HEK293T (cell line): ENCODE results near the gene HAO2.

Experiments used
- CTCF ChIA-PET: fragments of 350-600 bp; formaldehyde crosslinking; extraction: SDS; loops from one replicate; lab custom pipeline; 2021; ENCODE audit warnings: antibody characterized with exemption, inconsistent platforms; lab: Yijun Ruan, JAX
- POLR2A ChIA-PET: fragments of 350-600 bp; formaldehyde crosslinking; extraction: SDS; loops from one replicate; lab custom pipeline; 2020; ENCODE audit warnings: antibody characterized with exemption, inconsistent platforms; lab: Yijun Ruan, JAX
- DNase-seq: peaks from one replicate; pipeline ENCODE4 v3.0.0; 2012; ENCODE audit warnings: mixed read lengths; ENCODE audit errors: extremely low spot score
- ARNT ChIP-seq: fragments of 450-650 bp; IDR thresholded peaks from 2 replicates; pipeline ENCODE4 v1.6.1; 2017; ENCODE audit warnings: mild to moderate bottlenecking
- BHLHE40 ChIP-seq: fragments of 450-650 bp; IDR thresholded peaks from 2 replicates; pipeline ENCODE4 v1.6.1; 2016; ENCODE audit warnings: mild to moderate bottlenecking, moderate library complexity, borderline replicate concordance
- CTBP1 ChIP-seq: fragments of 450-650 bp; IDR thresholded peaks from 2 replicates; pipeline ENCODE4 v1.6.1; 2016; ENCODE audit warnings: borderline replicate concordance
- ELF4 ChIP-seq: fragments of 450-650 bp; IDR thresholded peaks from 2 replicates; pipeline ENCODE4 v1.6.1; 2017; ENCODE audit warnings: antibody characterized with exemption
- FOXA1 ChIP-seq: fragments of 450-650 bp; IDR thresholded peaks from 2 replicates; pipeline ENCODE4 v1.6.1; 2016; ENCODE audit warnings: mild to moderate bottlenecking
- FOXK2 ChIP-seq: fragments of 450-650 bp; IDR thresholded peaks from 2 replicates; pipeline ENCODE4 v1.6.1; 2016; ENCODE audit warnings: mild to moderate bottlenecking
- FOXM1 ChIP-seq: fragments of 450-650 bp; IDR thresholded peaks from 2 replicates; pipeline ENCODE4 v1.6.1; 2017; ENCODE audit warnings: mild to moderate bottlenecking, borderline replicate concordance
- HDGF ChIP-seq: fragments of 450-650 bp; IDR thresholded peaks from 2 replicates; pipeline ENCODE4 v1.6.1; 2017; ENCODE audit warnings: antibody characterized with exemption, borderline replicate concordance
- L3MBTL2 ChIP-seq: fragments of 450-650 bp; conservative IDR thresholded peaks from 2 replicates; pipeline ENCODE4 v1.6.1; 2016; ENCODE audit warnings: mild to moderate bottlenecking
- LEF1 ChIP-seq: fragments of 450-650 bp; IDR thresholded peaks from 2 replicates; pipeline ENCODE4 v1.6.1; 2017; ENCODE audit warnings: mild to moderate bottlenecking, borderline replicate concordance
- NFRKB ChIP-seq: fragments of 450-650 bp; IDR thresholded peaks from 2 replicates; pipeline ENCODE4 v1.6.1; 2016; ENCODE audit warnings: mild to moderate bottlenecking, moderate library complexity
- PKNOX1 ChIP-seq: fragments of 450-650 bp; IDR thresholded peaks from 2 replicates; pipeline ENCODE4 v1.6.1; 2016
- SP1 ChIP-seq: fragments of 450-650 bp; IDR thresholded peaks from 2 replicates; pipeline ENCODE4 v1.6.1; 2017
- SUZ12 ChIP-seq: fragments of 450-650 bp; IDR thresholded peaks from 2 replicates; pipeline ENCODE4 v1.6.1; 2016; ENCODE audit warnings: mild to moderate bottlenecking
- TARDBP ChIP-seq: fragments of 450-650 bp; IDR thresholded peaks from 2 replicates; pipeline ENCODE4 v1.6.1; 2016
- ZNF384 ChIP-seq: fragments of 450-650 bp; IDR thresholded peaks from 2 replicates; pipeline ENCODE4 v1.6.1; 2016

HAO2 gene

GRCh38 chr1:119371815-119372214, 3.2 kb downstream of the HAO2 start:
- POLR2A ChIA-PET = no interaction called here
- DNase-seq = no peak
- CTCF ChIA-PET = interaction anchor here (1.0 to 1.2 kb wide), 2 partner anchors 86 to 351 kb away, joined by 3 read pairs; no protein-coding TSS in a partner anchor
- TF ChIP-seq L3MBTL2 (no peak), ARNT (no peak), FOXK2 (no peak), NFRKB (no peak), CTBP1 (no peak), ZNF384 (no peak), PKNOX1 (no peak), HDGF (no peak), FOXM1 (no peak)

GRCh38 chr1:119372503-119373086, 4.0 kb downstream of the HAO2 start:
- TF ChIP-seq HDGF = no peak
- TF ChIP-seq BHLHE40 = no peak
- no peak for TF ChIP-seq NFRKB
- no peak for TF ChIP-seq CTBP1
- TF ChIP-seq ARNT = no peak
- no peak for TF ChIP-seq L3MBTL2
- TF ChIP-seq FOXM1 = no peak
- TF ChIP-seq SUZ12 = no peak
- no peak for TF ChIP-seq ELF4
- TF ChIP-seq FOXA1 = no peak
- TF ChIP-seq LEF1 = no peak
- TF ChIP-seq FOXK2 = no peak
- no peak for TF ChIP-seq PKNOX1
- no peak for TF ChIP-seq ZNF384
- no peak for TF ChIP-seq TARDBP
- TF ChIP-seq SP1 = no peak
- ChIA-PET POLR2A (interaction anchor here (0.7 to 1.0 kb wide), 2 partner anchors 9 to 288 kb away, joined by 3 read pairs; no protein-coding TSS in a partner anchor), CTCF (interaction anchor here (0.7 to 1.5 kb wide), 6 partner anchors 87 to 350 kb away, joined by 3 to 10 read pairs (median 4); no protein-coding TSS in a partner anchor)
- peak; percentile 74 for DNase-seq

GRCh38 chr1:119373465-119373864, 4.9 kb downstream of the HAO2 start:
- ChIA-PET POLR2A (interaction anchor here (1.0 kb wide), 1 partner anchor 10 kb away, joined by 3 read pairs; no protein-coding TSS in a partner anchor), CTCF (interaction anchor here (0.6 to 1.5 kb wide), 4 partner anchors 99 to 1861 kb away, joined by 3 to 10 read pairs (median 4); no protein-coding TSS in a partner anchor)
- no peak for DNase-seq
- no peak for TF ChIP-seq SUZ12
- TF ChIP-seq BHLHE40 = no peak
- TF ChIP-seq HDGF = no peak
- TF ChIP-seq FOXK2 = no peak
- no peak for TF ChIP-seq ARNT
- TF ChIP-seq ZNF384 = no peak
- TF ChIP-seq NFRKB = no peak
- TF ChIP-seq L3MBTL2 = no peak
- no peak for TF ChIP-seq PKNOX1
- no peak for TF ChIP-seq TARDBP

GRCh38 chr1:119374208-119374874, 5.8 kb downstream of the HAO2 start:
- TF ChIP-seq TARDBP (no peak), PKNOX1 (no peak), BHLHE40 (no peak), HDGF (no peak), L3MBTL2 (no peak), SUZ12 (no peak), FOXA1 (no peak), ELF4 (no peak), ARNT (no peak), ZNF384 (no peak), FOXK2 (no peak), FOXM1 (no peak), SP1 (no peak), NFRKB (no peak), CTBP1 (no peak), LEF1 (no peak)
- ChIA-PET POLR2A (no interaction called here), CTCF (interaction anchor here (0.6 to 0.7 kb wide), 2 partner anchors 452 to 1862 kb away, joined by 3 to 6 read pairs; no protein-coding TSS in a partner anchor)
- no peak for DNase-seq

- no peak for TF ChIP-seq FOXK2
- no peak for TF ChIP-seq ZNF384
- TF ChIP-seq LEF1 = no peak
- TF ChIP-seq L3MBTL2 = no peak
- TF ChIP-seq FOXA1 = no peak
- no peak for TF ChIP-seq SP1
- TF ChIP-seq SUZ12 = no peak
- no peak for TF ChIP-seq NFRKB
- no peak for TF ChIP-seq CTBP1
- no peak for TF ChIP-seq BHLHE40
- TF ChIP-seq PKNOX1 = no peak
- TF ChIP-seq FOXM1 = no peak
- ChIA-PET CTCF (no interaction called here), POLR2A (no interaction called here)
Observed at GRCh38 chr1:119375366-119375765, 6.8 kb downstream of the HAO2 start.

More at GRCh38 chr1:119375366-119375765, 6.8 kb downstream of the HAO2 start:
- DNase-seq = no peak
